ENCODE measurements around the gene IZUMO4. TPM values are rescaled to one million over a fixed set of nuclear protein-coding genes. Genes with fewer than 3 reads are reported as not detected.
A peak's percentile ranks its signal among the peaks of the same experiment; 100 is the strongest.

IZUMO4 gene
- total and polyA plus RNA-seq, 10 of the 15 experiments (the other 5 are each of a cell fraction or from before 2014, with no cell fraction given): 0.53 to 27.1 (median 7.5) TPM

- TF ChIP-seq TCF3 (IDR thresholded peaks at IDR 0.05; ENCODE audit: borderline replicate concordance, insufficient read depth, low read depth, low read length) (no peak), CREM (IDR thresholded peaks at IDR 0.05; ENCODE audit: low read depth) (peak; percentile 17; the same call in 1 of the 2 replicates), NBN (IDR thresholded peaks at IDR 0.05) (peak; percentile 33; the same call in 1 of the 2 replicates), MTA2 (IDR thresholded peaks at IDR 0.05; ENCODE audit: low read depth) (peak; percentile 45; the same call in 1 of the 2 replicates), SPI1 (IDR thresholded peaks at IDR 0.05; ENCODE audit: borderline replicate concordance, insufficient read depth, low read depth, low read length) (0 out of 2 replicates have a peak, but pooled peaks have one; percentile 24), IKZF1 (conservative IDR thresholded peaks at IDR 0.05) (peak; percentile 35; the same call in 1 of the 2 replicates), CREB1 (IDR thresholded peaks at IDR 0.05; ENCODE audit: low read depth) (no peak)
These were observed 40.5 kb upstream of the IZUMO4 start (continued) for GRCh38 chr19:2055931-2056836.

GRCh38 chr19:2056837-2057192 lies 39.9 kb upstream of the IZUMO4 start:
- intact Hi-C loops (cut with micrococcal nuclease; ENCODE audit: unreplicated experiment) (no loop called here), in situ Hi-C loops (cut with MboI) (no loop called here)
- H3K4me3 ChIP-seq: no peak overlapping the region
- H3K9me3 ChIP-seq (replicated peaks; ENCODE audit: control insufficient read depth, insufficient read depth, low read length): no peaks in the 10 kb centered on the region
- BruUV-seq (replicated peaks): no TSS peak
- no peaks in the 10 kb centered on the region for H4K20me1 ChIP-seq (ENCODE audit: control insufficient read depth, insufficient read depth)
- WGBS (ENCODE audit: insufficient coverage, insufficient replicate concordance, low lambda C conversion rate, missing lambda C conversion rate): 56% methylated on average over 5 of the region's 5 CpGs
- H3K27me3 ChIP-seq (replicated peaks in 1 of 2; ENCODE audit: control insufficient read depth in 2 of 2, insufficient read depth in 2 of 2, low read length in 1 of 2): no peaks in the 10 kb centered on the region
- H2AFZ ChIP-seq (ENCODE audit: control insufficient read depth, low read depth, low read length): no peak overlapping the region
- H3K4me2 ChIP-seq (ENCODE audit: control insufficient read depth, insufficient read depth): no peak overlapping the region
- ATAC-seq: no peak
- H3K27ac ChIP-seq (ENCODE audit: control insufficient read depth, insufficient read depth): no peak overlapping the region
- RAD21 ChIA-PET (ENCODE audit: unreplicated experiment): interaction anchor here (0.6 to 1.1 kb wide), 3 partner anchors 11 to 160 kb away, joined by 3 read pairs; no protein-coding TSS in a partner anchor
- FAIRE-seq: no peak
- peaks cover 16% of the 10 kb centered on the region for H3K79me2 ChIP-seq (ENCODE audit: control insufficient read depth, insufficient read depth, low read length)
- CTCF ChIA-PET: interaction anchor here (0.6 to 1.4 kb wide), 2 partner anchors 12 to 38 kb away, joined by 4 to 6 read pairs; no protein-coding TSS in a partner anchor
- POLR2A ChIA-PET: interaction anchor here (6.0 kb wide), 1 partner anchor 36 kb away, joined by 110 read pairs; the partner anchor contains the start of gene MOB3A
- no peaks in the 10 kb centered on the region for H3K36me3 ChIP-seq (ENCODE audit: control insufficient read depth in 2 of 2, insufficient read depth in 2 of 2, low read length in 1 of 2)
- DNase-seq (ENCODE audit: low read depth, low spot score): no peak
- H3K9ac ChIP-seq (ENCODE audit: control insufficient read depth, insufficient read depth, low read length): no peak overlapping the region
- peaks cover 54% of the 10 kb centered on the region for H3K4me1 ChIP-seq (ENCODE audit: control insufficient read depth, insufficient read depth, low read length)
- SMC1A ChIA-PET (ENCODE audit: uncharacterized antibody, unreplicated experiment): interaction anchor here (1.3 kb wide), 1 partner anchor 28 kb away, joined by 7 read pairs; no protein-coding TSS in a partner anchor
- TF ChIP-seq RFX5 (IDR thresholded peaks at IDR 0.05; ENCODE audit: low read depth, low read length) (no peak), RAD51 (IDR thresholded peaks at IDR 0.05) (no peak), TBL1XR1 (IDR thresholded peaks at IDR 0.05; ENCODE audit: low read depth, low read length) (no peak), IRF4 (IDR thresholded peaks at IDR 0.05; ENCODE audit: low read depth, low read length) (no peak), PRDM15 (CRISPR knock-in tag; IDR thresholded peaks at IDR 0.05) (no peak), USF1 (IDR thresholded peaks at IDR 0.05; ENCODE audit: borderline replicate concordance, extremely low read length, insufficient read depth, low read depth, low read length) (no peak), KAT2A (conservative IDR thresholded peaks at IDR 0.05; ENCODE audit: control insufficient read depth, low read depth, low read length) (no peak)

Measured in GM12878 (cell line).